SK-N-SH treated with all-trans-retinoic acid at 6 μM for 48 hours (cell line): ENCODE data around the gene GEMIN4.

Experiments used
- ARNTL ChIP-seq: fragments of 450-650 bp; formaldehyde crosslinking; IDR thresholded peaks from 2 replicates; pipeline ENCODE4 v1.5.0; 2020; ENCODE audit warnings: low read depth, mild to moderate bottlenecking, moderate library complexity, borderline replicate concordance
- CSDC2 ChIP-seq: fragments of 250-450 bp; sonication (Bioruptor Pico); IDR thresholded peaks from 2 replicates; pipeline ENCODE4 v1.5.0; 2020; ENCODE audit warnings: mild to moderate bottlenecking, moderate library complexity
- GLIS3 ChIP-seq: fragments of 250-450 bp; sonication (Bioruptor Pico); IDR thresholded peaks from 2 replicates; pipeline ENCODE4 v1.5.0; 2020; ENCODE audit warnings: mild to moderate bottlenecking, moderate library complexity
- PPARA ChIP-seq: fragments of 250-450 bp; sonication (Bioruptor Pico); IDR thresholded peaks from 2 replicates; pipeline ENCODE4 v1.5.0; 2020; ENCODE audit warnings: mild to moderate bottlenecking, borderline replicate concordance
- RARB ChIP-seq: fragments of 250-450 bp; sonication (Bioruptor Pico); IDR thresholded peaks from 2 replicates; pipeline ENCODE4 v1.8.0; 2021; ENCODE audit warnings: mild to moderate bottlenecking, moderate library complexity
- SNAI2 ChIP-seq: fragments of 250-450 bp; sonication (Bioruptor Pico); IDR thresholded peaks from 2 replicates; pipeline ENCODE4 v1.5.0; 2020; ENCODE audit warnings: mild to moderate bottlenecking, moderate library complexity
- ZNF565 ChIP-seq: fragments of 450-650 bp; formaldehyde crosslinking; conservative IDR thresholded peaks from 2 replicates; pipeline ENCODE4 v1.5.0; 2020; ENCODE audit warnings: low read depth, mild to moderate bottlenecking, moderate library complexity
- TF ChIP-seq, protein P1 (sequence below): fragments of 250-450 bp; sonication (Bioruptor Pico); IDR thresholded peaks from 2 replicates; pipeline ENCODE4 v1.8.0; 2020; ENCODE audit warnings: mild to moderate bottlenecking, moderate library complexity, borderline replicate concordance

DNA sequence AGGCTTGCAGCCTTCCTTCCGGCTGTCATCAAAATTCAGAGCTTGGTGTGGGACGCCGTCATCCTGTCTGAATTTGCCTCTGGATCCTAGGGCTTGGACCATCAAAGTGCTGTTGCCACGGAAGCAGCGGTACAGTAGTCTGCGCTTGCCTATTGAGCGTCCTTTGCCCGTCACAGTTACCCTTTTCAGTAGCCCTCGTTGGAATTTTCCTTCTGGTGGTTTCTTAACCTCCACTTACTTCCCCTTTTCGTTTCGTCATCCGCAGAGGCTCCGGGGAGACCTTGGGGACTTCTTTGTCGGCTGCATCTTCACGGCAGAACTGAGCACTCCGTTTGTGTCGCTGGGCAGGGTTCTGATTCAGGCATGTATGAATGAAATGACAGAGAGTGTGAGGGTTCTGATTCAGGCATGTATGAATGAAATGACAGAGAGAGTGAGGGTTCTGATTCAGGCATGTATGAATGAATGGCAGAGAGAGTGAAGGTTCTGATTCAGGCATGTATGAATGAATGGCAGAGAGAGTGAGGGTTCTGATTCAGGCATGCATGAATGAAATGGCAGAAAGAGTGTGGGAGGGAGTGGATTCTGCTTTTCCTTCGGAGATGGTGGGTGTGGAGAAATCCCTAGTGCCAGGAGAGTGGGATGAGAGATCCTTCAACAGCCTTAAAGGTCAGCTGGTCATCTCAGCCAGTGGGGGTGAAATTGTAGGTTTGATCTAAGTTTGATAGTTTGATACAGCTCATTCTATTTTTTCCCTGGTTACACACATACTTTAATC, 11.6 kb downstream of the GEMIN4 start:
- TF ChIP-seq RARB (CRISPR knock-in tag) (no peak), ARNTL (no peak), ZNF565 (no peak), GLIS3 (no peak), SNAI2 (CRISPR knock-in tag) (no peak), CSDC2 (CRISPR knock-in tag) (no peak), PPARA (no peak)
- TF ChIP-seq, protein P1, sequence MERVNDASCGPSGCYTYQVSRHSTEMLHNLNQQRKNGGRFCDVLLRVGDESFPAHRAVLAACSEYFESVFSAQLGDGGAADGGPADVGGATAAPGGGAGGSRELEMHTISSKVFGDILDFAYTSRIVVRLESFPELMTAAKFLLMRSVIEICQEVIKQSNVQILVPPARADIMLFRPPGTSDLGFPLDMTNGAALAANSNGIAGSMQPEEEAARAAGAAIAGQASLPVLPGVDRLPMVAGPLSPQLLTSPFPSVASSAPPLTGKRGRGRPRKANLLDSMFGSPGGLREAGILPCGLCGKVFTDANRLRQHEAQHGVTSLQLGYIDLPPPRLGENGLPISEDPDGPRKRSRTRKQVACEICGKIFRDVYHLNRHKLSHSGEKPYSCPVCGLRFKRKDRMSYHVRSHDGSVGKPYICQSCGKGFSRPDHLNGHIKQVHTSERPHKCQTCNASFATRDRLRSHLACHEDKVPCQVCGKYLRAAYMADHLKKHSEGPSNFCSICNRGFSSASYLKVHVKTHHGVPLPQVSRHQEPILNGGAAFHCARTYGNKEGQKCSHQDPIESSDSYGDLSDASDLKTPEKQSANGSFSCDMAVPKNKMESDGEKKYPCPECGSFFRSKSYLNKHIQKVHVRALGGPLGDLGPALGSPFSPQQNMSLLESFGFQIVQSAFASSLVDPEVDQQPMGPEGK: no peak
